ENCODE measurements around the gene MAP2K1. TPM values are rescaled to one million over a fixed set of nuclear protein-coding genes. Genes with fewer than 3 reads are reported as not detected.
"Not testable (repeated sequence)": the region's sequence is repeated elsewhere in the genome, so short reads cannot be mapped to it uniquely, and the experiment has no call there.

MAP2K1 gene
- polyA plus RNA-seq, 1 donor (not counting 4 experiments of a cell fraction or from before 2014, with no cell fraction given): 73.8 TPM

GRCh38 chr15:66456211-66456610, 69.5 kb downstream of the MAP2K1 start:
- no peak for TF ChIP-seq EZH2 (IDR thresholded peaks at IDR 0.05; ENCODE audit: low read length)
- no peaks in the 10 kb centered on the region for H3K27me3 ChIP-seq (ENCODE audit: control insufficient read depth, extremely low read depth, insufficient read depth, low read length)
- H3K36me3 ChIP-seq (ENCODE audit: control insufficient read depth in 2 of 2, extremely low read depth in 1 of 2, insufficient read depth in 2 of 2, low read length in 2 of 2): peaks cover 0 to 15% of the 10 kb centered on the region in 2 experiments
- no peaks in the 10 kb centered on the region for H3K9me3 ChIP-seq (ENCODE audit: control insufficient read depth, low read depth, low read length)
- no peak overlapping the region for H2AFZ ChIP-seq (ENCODE audit: control insufficient read depth, low read length)
- H3K9ac ChIP-seq (ENCODE audit: control insufficient read depth, extremely low read depth, insufficient read depth, low read length): no peak overlapping the region
- no peak overlapping the region for H3K4me3 ChIP-seq (ENCODE audit: control insufficient read depth in 2 of 3, extremely low read depth in 1 of 3, insufficient read depth in 2 of 3, low read depth in 1 of 3, low read length in 3 of 3)
- H3K27ac ChIP-seq (ENCODE audit: control insufficient read depth, insufficient read depth, low read length): no peak overlapping the region
- DNase-seq (ENCODE audit: low read depth, low spot score) (no peak), FAIRE-seq (no peak)
- H3K4me1 ChIP-seq (ENCODE audit: control insufficient read depth, extremely low read depth, insufficient read depth, low read length): peaks cover 29% of the 10 kb centered on the region
- H3K4me2 ChIP-seq (ENCODE audit: control insufficient read depth, extremely low read depth, insufficient read depth, low read depth, low read length): no peak overlapping the region
- H3K9me1 ChIP-seq (ENCODE audit: control insufficient read depth, extremely low read depth, insufficient read depth, low read length): no peaks in the 10 kb centered on the region
- H4K20me1 ChIP-seq (ENCODE audit: control insufficient read depth, extremely low read depth, insufficient read depth, low read length): no peaks in the 10 kb centered on the region
- H3K79me2 ChIP-seq (ENCODE audit: control insufficient read depth, insufficient read depth, low read length): peaks cover 10% of the 10 kb centered on the region
- dilution Hi-C loops (cut with MboI; ENCODE audit: extremely low pct_ligation_motif_present, low sequenced_read_pairs): no loop called here

DNA sequence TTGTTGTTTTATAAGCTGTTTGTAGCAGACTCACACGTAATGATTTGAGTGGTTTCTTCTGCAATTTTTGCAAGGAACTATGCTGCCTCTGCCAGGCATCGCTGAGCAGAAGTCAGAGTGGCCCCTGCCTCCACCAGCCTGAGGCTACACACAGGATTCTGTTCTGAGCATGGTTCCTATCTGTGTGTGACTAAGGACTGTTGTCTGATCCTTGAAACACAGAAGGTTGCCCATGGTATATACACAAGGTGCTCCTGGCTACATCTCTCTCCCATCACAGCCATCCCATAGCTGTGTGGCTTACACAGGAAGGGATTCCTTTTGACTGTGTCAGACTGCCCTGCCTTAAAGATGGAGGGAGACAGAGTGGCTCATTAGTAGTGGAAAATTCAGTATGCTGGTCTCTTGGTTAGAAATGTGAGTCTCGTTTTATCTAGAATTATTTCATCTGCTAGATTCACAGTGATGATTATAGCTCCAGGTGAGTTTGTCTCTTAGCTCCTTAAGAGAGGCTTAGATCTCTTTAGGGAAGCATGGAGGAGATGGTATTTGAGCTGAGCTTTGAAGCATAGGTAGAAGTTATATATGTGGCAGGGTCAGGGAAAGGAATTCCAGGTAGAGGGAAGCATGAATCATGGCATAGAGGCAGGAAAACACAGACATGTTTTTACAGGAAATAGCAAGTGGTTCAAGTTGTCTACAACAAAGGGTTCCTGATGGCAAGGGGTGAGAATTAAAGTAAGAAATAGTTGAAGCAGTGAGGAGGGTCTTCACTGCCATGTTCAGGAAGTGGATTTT, 73.3 kb downstream of the MAP2K1 start:
- H2AFZ ChIP-seq (ENCODE audit: control insufficient read depth, low read length): peak overlapping the region; percentile 53
- H3K9me1 ChIP-seq (ENCODE audit: control insufficient read depth, extremely low read depth, insufficient read depth, low read length): no peaks in the 10 kb centered on the region
- peak; percentile 84 for DNase-seq (ENCODE audit: low read depth, low spot score)
- H3K27me3 ChIP-seq (ENCODE audit: control insufficient read depth, extremely low read depth, insufficient read depth, low read length): no peaks in the 10 kb centered on the region
- H3K4me2 ChIP-seq (ENCODE audit: control insufficient read depth, extremely low read depth, insufficient read depth, low read depth, low read length): peak overlapping the region; percentile 96
- peaks cover 38% of the 10 kb centered on the region for H3K4me1 ChIP-seq (ENCODE audit: control insufficient read depth, extremely low read depth, insufficient read depth, low read length)
- peak overlapping the region in 2 of 3 experiments; percentile 58 to 59 for H3K4me3 ChIP-seq (ENCODE audit: control insufficient read depth in 2 of 3, extremely low read depth in 1 of 3, insufficient read depth in 2 of 3, low read depth in 1 of 3, low read length in 3 of 3)
- peak overlapping the region; percentile 82 for H3K9ac ChIP-seq (ENCODE audit: control insufficient read depth, extremely low read depth, insufficient read depth, low read length)
- H3K79me2 ChIP-seq (ENCODE audit: control insufficient read depth, insufficient read depth, low read length): peaks cover 10% of the 10 kb centered on the region
- dilution Hi-C loops (cut with MboI; ENCODE audit: extremely low pct_ligation_motif_present, low sequenced_read_pairs): no loop called here
- peaks cover under 1 to 8% of the 10 kb centered on the region in 2 experiments for H3K36me3 ChIP-seq (ENCODE audit: control insufficient read depth in 2 of 2, extremely low read depth in 1 of 2, insufficient read depth in 2 of 2, low read length in 2 of 2)
- TF ChIP-seq, protein P1, sequence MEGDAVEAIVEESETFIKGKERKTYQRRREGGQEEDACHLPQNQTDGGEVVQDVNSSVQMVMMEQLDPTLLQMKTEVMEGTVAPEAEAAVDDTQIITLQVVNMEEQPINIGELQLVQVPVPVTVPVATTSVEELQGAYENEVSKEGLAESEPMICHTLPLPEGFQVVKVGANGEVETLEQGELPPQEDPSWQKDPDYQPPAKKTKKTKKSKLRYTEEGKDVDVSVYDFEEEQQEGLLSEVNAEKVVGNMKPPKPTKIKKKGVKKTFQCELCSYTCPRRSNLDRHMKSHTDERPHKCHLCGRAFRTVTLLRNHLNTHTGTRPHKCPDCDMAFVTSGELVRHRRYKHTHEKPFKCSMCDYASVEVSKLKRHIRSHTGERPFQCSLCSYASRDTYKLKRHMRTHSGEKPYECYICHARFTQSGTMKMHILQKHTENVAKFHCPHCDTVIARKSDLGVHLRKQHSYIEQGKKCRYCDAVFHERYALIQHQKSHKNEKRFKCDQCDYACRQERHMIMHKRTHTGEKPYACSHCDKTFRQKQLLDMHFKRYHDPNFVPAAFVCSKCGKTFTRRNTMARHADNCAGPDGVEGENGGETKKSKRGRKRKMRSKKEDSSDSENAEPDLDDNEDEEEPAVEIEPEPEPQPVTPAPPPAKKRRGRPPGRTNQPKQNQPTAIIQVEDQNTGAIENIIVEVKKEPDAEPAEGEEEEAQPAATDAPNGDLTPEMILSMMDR (optimal IDR thresholded peaks at IDR 0.05 in 1 of 3, IDR thresholded peaks at IDR 0.05 in 1 of 3, conservative IDR thresholded peaks at IDR 0.05 in 1 of 3; ENCODE audit: extremely low read depth in 1 of 3, insufficient read depth in 2 of 3, low read length in 3 of 3): peak in 1 of 3 experiments; percentile 35
- no peak for TF ChIP-seq EZH2 (IDR thresholded peaks at IDR 0.05; ENCODE audit: low read length)
- H4K20me1 ChIP-seq (ENCODE audit: control insufficient read depth, extremely low read depth, insufficient read depth, low read length): no peaks in the 10 kb centered on the region
- H3K27ac ChIP-seq (ENCODE audit: control insufficient read depth, insufficient read depth, low read length): peak overlapping the region; percentile 99
- no peaks in the 10 kb centered on the region for H3K9me3 ChIP-seq (ENCODE audit: control insufficient read depth, low read depth, low read length)
- FAIRE-seq: peak; percentile 97

GRCh38 chr15:66461294-66461693, 74.6 kb downstream of the MAP2K1 start:
- H4K20me1 ChIP-seq (ENCODE audit: control insufficient read depth, extremely low read depth, insufficient read depth, low read length); H3K9me1 ChIP-seq (ENCODE audit: control insufficient read depth, extremely low read depth, insufficient read depth, low read length); H3K9me3 ChIP-seq (ENCODE audit: control insufficient read depth, low read depth, low read length); H3K36me3 ChIP-seq (ENCODE audit: control insufficient read depth in 2 of 2, extremely low read depth in 1 of 2, insufficient read depth in 2 of 2, low read length in 2 of 2); DNase-seq (ENCODE audit: low read depth, low spot score); H3K27me3 ChIP-seq (ENCODE audit: control insufficient read depth, extremely low read depth, insufficient read depth, low read length); dilution Hi-C loops (cut with MboI; ENCODE audit: extremely low pct_ligation_motif_present, low sequenced_read_pairs); FAIRE-seq; H2AFZ ChIP-seq (ENCODE audit: control insufficient read depth, low read length): not testable (repeated sequence)
- peak overlapping the region; percentile 82 for H3K9ac ChIP-seq (ENCODE audit: control insufficient read depth, extremely low read depth, insufficient read depth, low read length)
- H3K27ac ChIP-seq (ENCODE audit: control insufficient read depth, insufficient read depth, low read length): peak overlapping the region; percentile 99
- H3K4me1 ChIP-seq (ENCODE audit: control insufficient read depth, extremely low read depth, insufficient read depth, low read length): peaks cover 38% of the 10 kb centered on the region
- peak overlapping the region in 2 of 3 experiments; percentile 1 to 33 for H3K4me3 ChIP-seq (ENCODE audit: control insufficient read depth in 2 of 3, extremely low read depth in 1 of 3, insufficient read depth in 2 of 3, low read depth in 1 of 3, low read length in 3 of 3)
- peak overlapping the region; percentile 96 for H3K4me2 ChIP-seq (ENCODE audit: control insufficient read depth, extremely low read depth, insufficient read depth, low read depth, low read length)
- H3K79me2 ChIP-seq (ENCODE audit: control insufficient read depth, insufficient read depth, low read length): peaks cover 10% of the 10 kb centered on the region
